Activated CD4-positive, CD25-positive, alpha-beta regulatory T cell (primary cell): Measurements from ENCODE around the gene HSD3B7.
A peak's percentile ranks its signal among the peaks of the same experiment; 100 is the strongest.
"Not testable (repeated sequence)": the region's sequence is repeated elsewhere in the genome, so short reads cannot be mapped to it uniquely, and the experiment has no call there.

Source experiments
- DNase-seq, 4 experiments: peaks; one replicate each; lab custom pipeline; 2025; lab: John Stamatoyannopoulos, UW

Gene HSD3B7

DNA sequence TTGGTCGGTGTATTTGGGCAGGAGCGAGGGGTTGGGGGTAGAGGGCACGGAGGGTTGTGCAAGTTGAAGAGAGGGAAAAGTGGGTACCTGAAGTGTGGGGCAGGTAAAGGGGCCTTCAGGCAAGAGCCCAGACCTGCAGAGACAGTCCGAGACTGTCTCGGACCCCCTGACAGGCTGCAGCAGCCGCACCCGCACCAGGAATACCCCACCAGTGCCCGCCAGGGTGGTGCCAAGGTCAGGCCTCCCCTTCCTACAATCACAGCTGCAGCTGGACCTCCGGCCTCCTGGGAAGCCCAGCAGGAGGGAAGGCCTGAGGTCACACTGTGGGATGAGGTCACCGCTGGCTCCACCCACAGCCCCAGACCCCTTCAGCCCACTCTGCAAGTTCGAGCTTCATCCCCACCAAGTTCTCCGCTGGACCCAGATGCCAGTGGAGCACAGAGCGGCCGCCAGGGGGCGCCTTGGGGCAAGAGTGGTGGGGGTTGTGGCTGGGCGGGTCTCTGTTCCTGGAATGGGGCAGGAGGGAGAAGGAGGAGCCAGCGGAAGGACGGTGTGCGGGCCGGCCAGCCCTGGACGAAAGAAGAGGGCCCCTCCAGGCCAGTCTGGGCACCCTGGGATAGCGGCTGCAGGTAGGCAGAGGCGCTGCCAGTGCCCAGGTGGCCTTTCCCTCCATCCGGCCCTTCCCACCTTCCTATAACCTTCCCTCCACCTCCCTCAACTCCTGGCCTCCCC is at the start of gene HSD3B7:
Gene HSD3B7, plus strand, starts transcription at position 539 of the 732 bp plus-strand sequence. CDS start 452 bp downstream, outside the sequence.
- peak; percentile 66 to 83 (median 71) for DNase-seq

DNA sequence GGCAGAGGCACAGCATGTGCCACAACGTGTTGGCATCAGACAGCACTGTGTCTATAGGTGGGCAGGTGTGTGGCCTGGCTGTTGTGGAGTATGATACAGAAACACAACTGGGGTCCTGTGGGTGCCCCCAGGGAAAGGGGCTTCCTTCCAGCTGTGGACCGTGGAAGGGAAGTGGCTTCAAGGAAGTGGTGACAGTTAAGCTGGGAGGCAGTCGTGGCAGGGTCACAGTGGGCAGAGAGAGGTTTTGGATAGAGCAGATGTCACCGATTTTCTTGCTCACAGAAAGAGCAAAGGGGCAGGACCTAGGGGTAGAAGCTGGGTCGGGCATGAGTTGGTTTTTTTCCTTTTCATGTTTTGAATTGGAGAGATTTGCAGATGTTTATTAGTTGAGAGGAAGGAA is 47.3 kb upstream of the HSD3B7 start:
- no peak for DNase-seq

DNA sequence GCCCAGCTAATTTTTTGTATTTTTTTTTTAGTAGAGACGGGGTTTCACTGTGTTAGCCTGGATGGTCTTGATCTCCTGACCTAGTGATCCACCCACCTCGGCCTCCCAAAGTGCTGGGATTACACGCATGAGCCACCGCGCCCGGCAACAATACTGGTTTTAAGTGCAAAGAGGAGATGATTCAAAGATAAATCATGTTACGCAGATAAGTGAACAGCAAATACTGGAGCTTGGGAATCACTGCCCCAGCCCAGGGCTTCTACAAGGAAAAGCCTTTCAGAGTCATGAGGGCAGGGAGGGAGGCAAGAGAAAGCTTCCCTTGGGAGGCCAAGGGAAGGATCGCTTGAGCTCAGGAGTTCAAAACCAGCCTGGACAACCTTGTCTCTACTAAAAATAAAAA is 45.4 kb upstream of the HSD3B7 start:
- not testable (repeated sequence) for DNase-seq

DNA sequence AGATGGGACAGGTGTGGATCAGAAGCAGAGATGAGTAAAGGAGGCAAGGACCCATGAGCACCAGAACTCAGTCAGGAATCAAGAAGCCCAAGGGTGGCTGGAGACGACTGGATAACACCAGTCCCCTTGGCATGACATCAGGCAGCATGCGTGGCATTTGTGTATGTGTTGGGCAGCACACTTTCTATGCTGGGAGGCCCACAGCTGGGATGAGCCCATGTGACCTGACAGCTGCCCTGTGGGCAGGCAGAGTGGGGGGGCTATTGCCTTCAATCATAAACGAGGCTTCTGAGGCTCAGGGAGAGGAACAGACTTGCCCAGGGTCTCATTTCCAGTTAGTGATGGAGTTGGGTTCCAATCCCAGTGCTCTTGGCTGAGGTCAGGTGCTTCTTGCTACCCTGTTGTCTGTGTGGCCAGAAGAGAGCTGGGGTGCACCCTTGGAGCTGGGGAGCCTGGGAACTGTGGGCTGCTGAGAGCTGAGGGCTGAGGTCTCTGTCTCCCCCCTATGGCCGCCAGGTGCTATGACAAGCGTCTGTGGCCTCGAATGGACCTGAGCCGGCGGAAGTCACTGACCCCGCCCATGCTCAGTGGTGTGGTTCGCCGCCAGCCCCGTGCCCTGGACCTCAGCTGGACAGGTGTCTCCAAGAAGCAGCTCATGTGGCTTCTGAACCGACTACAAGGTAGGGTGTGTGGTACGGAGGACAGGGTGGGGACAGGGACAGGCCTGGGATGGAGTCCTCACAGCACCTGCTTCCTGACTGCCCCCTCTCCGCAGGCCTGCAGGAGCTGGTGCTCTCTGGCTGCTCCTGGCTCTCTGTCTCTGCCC is 43.2 kb upstream of the HSD3B7 start:
- peak; percentile 17 to 35 (median 34) for DNase-seq

DNA sequence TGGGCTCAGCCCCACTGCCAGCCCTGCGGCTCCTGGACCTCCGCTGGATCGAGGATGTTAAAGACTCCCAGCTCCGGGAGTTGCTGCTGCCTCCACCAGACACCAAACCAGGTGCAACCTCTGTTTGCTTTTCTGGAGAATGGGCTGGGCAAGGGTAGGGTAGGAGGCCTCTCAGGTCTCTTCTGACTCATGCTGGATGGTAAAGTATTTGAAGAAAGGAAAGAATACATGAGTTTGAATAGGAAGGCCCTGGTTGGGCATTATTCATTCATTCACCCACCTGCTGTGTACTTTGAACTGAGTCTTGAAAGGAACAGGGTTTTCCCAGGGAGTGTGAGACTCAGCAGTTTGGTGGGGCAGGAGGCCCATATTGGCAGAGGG is 42.6 kb upstream of the HSD3B7 start:
- no peak for DNase-seq

DNA sequence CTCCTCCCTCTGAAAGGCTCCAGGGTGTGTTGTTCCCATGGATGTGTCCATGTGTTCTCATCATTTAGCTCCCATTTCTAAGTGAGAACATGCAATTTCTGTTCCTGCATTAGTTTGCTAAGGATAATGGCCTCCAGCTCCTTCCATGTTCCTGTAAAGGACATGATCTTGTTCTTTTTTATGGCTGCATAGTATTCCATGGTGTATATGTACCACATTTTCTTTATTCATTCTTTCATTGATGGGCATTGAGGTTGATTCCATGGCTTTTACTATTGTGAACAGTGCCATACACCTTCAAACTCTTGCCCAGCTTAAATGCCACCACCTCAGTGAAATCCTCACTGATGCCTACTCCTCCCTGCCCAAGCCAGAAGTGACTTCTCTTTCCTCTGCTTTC is 40.7 kb upstream of the HSD3B7 start:
- DNase-seq = no peak

DNA sequence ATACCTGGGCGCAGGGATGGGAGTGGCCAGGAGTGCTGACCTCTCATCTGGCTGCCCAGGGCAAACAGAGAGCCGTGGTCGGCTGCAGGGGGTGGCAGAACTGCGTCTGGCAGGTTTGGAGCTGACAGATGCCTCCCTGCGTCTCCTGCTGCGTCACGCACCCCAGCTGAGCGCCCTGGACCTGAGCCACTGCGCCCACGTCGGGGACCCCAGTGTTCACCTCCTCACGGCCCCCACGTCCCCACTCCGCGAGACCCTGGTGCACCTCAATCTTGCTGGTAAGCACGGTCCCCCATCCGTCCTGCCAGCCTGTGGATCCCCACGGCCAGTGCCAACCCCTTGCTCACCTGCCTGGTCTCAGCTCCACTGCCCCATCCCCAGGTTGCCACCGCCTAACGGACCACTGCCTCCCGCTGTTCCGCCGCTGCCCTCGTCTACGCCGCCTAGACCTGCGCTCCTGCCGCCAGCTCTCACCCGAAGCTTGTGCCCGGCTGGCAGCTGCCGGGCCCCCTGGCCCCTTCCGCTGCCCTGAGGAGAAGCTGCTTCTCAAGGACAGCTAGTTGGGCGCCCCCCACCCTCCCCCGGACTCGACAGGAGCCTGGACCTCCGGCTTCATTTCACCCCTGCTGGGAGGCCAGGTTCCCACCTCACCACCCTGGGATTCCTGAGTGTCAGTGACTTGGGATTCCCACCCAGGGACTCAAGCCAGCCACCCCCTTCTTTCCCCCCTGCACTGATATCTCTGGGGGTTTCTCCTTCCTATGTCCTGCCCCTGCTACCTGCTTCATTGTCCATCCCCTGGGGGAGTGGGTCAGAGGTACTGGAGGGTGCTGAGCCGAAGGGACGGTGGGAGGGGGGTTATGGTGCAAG is 38.1 kb upstream of the HSD3B7 start:
- no peak for DNase-seq

DNA sequence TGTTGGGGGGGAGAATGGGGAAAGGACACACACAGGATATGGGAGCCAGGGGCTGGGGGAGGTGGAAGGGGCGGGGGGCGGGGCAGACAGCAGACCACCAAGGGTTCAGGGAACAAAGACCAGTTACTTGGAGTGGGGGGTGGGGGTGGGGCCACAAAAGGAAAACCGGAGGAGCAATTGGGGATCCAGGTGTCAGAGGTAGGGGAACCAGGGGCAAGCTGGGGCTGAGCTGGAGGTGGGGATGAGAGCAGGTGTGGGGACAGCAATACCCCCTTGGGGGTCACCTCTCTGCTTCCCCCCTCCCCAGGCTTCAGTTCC is 37.5 kb upstream of the HSD3B7 start:
- no peak for DNase-seq

DNA sequence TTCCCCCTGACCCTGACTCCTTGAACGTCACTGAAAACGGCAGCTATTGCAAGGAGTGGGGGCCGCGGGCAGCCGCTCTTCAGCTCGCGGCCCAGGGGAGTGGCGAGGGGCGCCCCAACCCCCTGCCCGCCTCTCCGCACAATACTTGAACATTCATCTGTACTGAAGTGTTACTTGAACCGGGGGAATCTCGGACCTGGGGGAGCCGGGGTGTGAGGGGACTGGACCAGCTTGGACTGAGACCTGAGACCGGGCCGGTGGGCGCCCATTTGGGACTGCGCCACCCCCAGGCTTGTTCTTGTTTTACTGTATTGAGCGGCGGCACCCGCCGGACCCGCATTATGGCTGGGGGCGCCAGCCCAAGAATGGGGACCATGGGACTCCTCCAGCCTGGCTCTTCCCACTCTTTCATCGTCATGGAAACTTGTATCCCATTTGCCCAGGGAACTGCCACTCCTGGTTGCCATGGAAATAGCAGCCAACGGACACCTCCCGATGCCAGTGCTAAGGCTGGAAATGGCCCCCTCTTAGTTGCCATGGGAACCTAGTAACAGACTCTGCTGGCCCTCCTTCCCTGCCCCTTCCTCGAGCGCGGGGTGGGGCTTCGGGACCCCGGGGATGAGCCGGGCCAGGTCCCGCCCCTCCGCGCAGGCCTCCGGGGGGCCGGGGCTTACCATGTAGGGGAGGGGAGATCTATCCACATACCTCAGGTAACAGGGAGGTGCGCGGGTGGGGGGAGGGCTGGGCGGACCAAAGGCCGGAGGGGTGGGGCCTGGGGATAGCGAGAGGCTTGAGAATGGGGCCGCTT is 36.9 kb upstream of the HSD3B7 start:
- DNase-seq = no peak

DNA sequence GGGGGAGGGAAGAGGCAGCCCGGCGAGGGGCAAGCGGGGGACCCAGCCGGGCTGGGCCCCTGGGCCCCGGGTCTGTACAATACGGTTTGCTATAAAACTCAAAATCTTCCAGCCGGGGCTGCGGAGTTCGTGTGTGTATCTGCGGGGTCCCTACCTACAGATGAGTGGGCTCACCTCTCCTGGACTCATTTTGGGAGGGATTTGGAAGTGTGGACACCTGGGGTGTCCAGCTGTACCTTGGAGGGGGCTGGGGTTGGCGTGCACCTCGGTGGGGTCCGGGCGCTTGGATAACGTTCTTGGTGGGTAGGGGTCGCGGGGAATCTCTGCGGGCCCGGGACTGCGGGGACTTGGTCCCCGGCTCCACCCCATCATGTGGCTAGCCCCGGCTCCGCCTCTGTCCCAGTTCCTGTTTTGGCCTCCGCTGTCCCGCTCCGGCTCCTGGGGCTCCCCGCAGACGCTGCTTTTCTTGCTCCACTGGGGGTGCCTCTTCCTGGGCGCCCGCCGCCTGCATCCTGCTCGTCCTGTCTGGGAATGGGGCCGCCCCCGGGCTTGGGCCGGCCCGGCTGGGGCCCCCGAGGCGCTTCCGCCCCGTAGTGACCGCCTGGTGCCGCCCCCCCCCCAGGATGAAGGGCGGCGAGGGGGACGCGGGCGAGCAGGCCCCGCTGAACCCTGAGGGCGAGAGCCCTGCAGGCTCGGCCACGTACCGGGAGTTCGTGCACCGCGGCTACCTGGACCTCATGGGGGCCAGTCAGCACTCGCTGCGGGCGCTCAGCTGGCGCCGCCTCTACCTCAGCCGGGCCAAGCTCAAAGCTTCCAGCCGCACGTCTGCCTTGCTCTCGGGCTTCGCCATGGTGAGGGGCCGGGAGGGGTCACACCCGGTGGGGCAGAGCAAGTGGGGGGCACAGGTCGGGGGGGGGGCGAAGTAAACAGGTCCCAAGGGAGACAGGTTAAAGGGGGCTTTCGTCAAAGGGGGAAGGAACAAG is 36.0 kb upstream of the HSD3B7 start, which contains the start of gene ORAI3:
Gene ORAI3, plus strand, starts transcription at position 402 of the 983 bp plus-strand sequence. Its CDS starts 222 bp downstream, at position 624.
- no peak for DNase-seq

DNA sequence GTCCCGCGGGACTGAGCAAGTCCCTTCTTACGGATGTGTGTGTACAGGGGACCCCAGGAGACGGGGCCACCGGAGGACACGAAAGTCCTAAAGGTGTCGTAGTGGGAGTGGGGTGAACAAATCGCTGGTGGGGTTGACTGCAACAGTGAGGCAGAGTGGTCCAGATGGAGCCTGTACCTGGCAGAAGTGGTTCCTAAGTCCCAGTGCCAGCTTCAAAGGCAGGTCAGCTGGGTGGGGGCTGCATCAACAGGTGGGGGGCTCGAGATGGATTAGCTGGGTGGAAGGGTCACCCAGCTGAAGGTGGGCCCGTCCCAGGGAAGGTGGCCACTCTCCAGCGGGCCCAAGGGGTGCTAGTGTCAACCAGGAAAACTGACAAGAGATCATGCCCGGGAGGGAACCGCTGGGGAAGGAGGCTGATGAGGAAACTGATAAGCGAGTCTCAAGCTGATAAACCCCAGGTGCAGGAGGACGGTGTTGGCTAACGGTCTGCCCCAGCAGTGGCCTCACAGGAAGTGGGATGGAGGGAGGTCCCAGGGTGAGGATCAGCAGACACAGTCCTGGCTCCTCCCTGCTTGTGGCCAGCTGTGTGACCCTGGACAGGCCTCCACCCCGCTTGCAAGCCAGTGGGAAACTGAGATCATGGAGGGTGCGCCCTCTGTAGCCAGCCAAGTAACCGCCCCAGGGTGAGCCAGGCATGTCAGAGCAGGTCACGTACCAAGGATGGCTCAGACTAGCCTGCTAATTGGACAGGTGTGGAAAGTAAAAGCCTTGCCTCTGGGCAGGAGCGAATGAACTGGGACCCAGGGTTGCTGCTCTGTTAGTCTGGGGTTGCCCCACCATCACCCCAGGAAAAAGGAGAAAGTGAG is 35.1 kb upstream of the HSD3B7 start:
- no peak for DNase-seq

DNA sequence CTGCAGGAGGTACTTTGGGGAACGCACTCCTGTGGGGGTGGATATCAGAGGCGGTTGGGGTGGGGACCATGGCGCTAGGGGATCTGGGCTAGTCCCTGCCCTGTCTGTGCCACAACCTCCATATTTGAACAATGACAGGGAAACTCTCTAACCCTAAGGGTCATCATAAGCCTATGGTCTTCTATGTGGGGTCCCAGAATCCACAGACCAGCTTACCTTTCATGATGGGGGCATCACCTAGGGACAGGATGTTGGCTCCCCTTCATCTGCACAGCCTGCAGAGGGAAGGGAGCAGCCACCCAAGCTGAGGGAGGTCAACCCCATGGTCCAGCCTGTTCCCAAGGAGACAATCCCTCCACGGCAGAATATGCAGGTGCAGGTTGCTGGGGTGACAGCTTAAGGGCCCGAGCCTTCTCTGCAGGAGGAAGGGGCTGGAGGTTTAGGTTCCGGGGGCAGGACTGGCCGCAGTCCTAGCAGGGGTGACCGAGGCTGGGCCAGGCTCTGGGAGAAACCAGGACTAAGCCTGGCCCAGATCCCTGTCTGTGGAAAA is 34.4 kb upstream of the HSD3B7 start:
- no peak for DNase-seq

DNA sequence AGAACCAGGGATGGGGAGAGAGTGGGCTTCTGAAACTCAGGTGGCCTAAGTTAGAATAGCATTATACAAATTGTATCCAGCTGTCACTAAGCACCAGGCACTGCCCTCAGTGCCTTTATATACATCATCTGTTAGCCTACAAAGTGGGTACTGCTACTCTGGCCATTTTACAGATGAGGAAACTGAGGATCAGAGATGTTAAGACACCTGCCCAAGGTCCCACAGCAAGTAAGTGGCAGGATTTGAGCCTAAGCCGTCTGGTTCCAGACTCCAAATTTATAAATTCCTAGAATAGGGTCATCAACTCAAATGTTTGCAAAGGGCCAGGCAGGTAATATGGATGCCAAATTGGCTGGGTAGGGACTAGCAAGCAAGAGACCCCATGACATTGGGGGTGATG is 33.8 kb upstream of the HSD3B7 start:
- DNase-seq = no peak

DNA sequence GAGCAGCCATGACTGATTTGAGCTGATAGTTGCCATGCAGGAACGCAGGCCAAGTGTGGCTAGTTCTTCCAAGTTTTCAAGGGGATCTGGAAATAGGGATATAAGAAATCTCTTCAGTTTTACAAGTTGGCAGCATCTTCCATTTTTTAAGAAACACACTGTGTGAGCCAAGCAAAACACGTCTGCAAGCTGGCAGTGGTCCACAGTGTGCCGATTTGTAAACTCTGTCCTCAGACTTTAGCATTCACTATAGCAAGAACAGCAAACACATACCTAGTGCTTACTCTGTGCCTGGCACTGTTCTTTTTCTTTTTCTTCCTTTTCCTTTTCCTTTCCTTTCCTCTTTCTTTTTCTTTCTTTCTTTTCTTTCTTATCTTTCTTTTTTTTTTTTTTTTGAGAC is 33.3 kb upstream of the HSD3B7 start:
- no peak for DNase-seq

DNA sequence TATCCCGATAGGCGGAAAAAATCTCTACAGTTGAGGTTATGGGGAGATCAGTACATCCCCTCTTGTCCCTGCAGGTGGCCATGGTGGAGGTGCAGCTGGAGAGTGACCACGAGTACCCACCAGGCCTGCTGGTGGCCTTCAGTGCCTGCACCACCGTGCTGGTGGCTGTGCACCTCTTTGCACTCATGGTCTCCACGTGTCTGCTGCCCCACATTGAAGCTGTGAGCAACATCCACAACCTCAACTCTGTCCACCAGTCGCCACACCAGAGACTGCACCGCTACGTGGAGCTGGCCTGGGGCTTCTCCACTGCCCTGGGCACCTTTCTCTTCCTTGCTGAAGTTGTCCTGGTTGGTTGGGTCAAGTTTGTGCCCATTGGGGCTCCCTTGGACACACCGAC is 31.9 kb upstream of the HSD3B7 start:
- DNase-seq = no peak

DNA sequence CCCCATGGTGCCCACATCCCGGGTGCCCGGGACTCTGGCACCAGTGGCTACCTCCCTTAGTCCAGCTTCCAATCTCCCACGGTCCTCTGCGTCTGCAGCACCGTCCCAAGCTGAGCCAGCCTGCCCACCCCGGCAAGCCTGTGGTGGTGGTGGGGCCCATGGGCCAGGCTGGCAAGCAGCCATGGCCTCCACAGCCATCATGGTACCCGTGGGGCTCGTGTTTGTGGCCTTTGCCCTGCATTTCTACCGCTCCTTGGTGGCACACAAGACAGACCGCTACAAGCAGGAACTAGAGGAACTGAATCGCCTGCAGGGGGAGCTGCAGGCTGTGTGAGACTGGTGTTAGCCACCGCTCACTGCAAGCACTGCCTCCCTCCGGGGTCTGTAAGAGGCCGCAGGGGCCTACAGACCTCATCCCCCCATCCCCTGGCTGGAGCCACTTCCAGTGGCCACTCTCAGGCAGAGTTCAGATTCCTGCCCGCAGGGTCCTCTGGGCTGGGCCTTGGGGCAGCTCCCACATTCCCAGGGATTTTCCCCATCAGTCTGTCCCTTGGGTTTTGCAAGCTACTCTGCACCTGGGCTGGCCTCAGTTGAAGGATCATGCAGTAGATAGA is 31.4 kb upstream of the HSD3B7 start:
- DNase-seq = peak; percentile 16 to 40 (median 18)

DNA sequence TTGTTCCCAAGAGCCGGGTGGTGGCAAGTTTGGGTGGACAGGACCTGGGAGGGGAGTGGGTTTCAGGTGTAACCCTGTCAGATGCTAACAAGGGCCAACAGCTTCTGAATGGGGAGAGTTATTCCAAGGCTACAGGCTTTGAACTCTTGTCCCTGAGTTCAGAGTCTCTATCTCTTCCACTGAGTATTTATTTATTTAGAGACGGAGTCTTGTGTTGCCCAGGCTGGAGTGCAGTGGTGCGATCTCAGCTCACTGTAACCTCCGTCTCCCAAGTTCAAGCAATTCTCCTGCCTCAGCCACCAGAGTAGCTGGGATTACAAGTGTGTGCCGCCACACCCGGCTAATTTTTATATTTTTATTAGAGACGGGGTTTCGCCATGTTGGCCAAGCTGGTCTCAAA is 30.0 kb upstream of the HSD3B7 start:
- no peak for DNase-seq

DNA sequence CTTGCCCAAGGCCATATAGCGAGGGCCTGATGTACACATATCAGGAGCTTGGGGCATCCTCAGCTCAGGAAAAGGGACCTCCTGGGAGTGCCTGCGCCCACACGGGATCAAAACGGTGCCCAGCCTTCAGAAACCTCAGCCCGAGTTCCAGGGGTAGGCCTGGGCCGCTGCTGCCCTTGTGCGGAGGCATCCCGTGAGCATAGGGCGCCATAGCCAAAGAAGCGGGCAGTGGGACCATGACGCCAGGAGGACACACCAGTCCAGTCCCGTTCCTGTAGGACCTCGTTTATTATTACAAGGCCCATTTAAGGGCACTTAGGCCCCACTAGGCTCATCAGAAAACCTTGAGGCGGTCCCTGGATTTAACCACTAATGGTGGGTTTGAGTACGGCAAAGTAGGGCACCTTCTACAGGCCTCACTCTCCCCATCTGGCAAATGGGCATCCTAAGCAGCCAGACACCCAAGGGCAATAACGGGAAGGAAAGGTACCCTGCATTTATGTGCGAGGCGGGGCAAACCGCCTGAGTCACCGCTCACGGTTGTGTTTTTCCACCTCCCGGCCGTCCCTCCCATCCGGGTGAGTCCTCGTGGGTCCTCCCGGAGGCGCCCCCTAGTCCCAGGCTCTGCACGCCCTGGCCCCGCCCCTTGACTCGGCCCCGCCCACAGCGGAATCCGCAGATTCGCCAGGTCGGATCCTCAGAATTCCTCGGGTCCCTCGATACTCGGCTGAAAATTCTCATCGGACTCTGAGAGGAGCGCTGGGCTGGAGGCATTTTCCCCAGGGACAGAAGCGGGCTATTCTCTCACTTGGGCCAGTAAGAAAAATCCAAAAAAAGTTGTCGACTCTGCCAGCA is 28.2 kb upstream of the HSD3B7 start:
- peak; percentile 61 to 86 (median 77) for DNase-seq
